Nephron (organoid): ENCODE data around the gene IDE.
A peak's percentile ranks its signal among the peaks of the same experiment; 100 is the strongest.

Experiments used
- H3K27ac Mint-ChIP-seq, 3 experiments: 2 replicates each; pipeline ENCODE4 v1.8.0; 2020; ENCODE audit warnings: mixed read lengths in 3 of 3, mild to moderate bottlenecking in 2 of 3, moderate library complexity in 1 of 3
- H3K27me3 Mint-ChIP-seq: 2 replicates; pipeline ENCODE4 v1.8.0; 2021; ENCODE audit warnings: low read depth, mild to moderate bottlenecking, moderate library complexity, mixed read lengths
- H3K36me3 Mint-ChIP-seq: 2 replicates; pipeline ENCODE4 v1.8.0; 2020; ENCODE audit warnings: low read depth, mixed read lengths
- H3K4me1 Mint-ChIP-seq: 2 replicates; pipeline ENCODE4 v1.8.0; 2020; ENCODE audit warnings: mixed read lengths
- H3K4me3 Mint-ChIP-seq, 3 experiments: 2 replicates each; pipeline ENCODE4 v1.8.0; 2020; ENCODE audit warnings: mild to moderate bottlenecking in 3 of 3, mixed read lengths in 3 of 3, moderate library complexity in 2 of 3
- H3K9me3 Mint-ChIP-seq: 2 replicates; pipeline ENCODE4 v1.8.0; 2020; ENCODE audit warnings: mixed read lengths
- TF ChIP-seq, protein P1 (sequence below), 3 experiments: fragments of 200-600 bp; sonication (generic); IDR thresholded peaks; one replicate each; pipeline ENCODE4 v1.5.0; 2021; ENCODE audit warnings: antibody characterized with exemption in 3 of 3; ENCODE audit not compliant: unreplicated experiment in 3 of 3

Gene IDE

DNA sequence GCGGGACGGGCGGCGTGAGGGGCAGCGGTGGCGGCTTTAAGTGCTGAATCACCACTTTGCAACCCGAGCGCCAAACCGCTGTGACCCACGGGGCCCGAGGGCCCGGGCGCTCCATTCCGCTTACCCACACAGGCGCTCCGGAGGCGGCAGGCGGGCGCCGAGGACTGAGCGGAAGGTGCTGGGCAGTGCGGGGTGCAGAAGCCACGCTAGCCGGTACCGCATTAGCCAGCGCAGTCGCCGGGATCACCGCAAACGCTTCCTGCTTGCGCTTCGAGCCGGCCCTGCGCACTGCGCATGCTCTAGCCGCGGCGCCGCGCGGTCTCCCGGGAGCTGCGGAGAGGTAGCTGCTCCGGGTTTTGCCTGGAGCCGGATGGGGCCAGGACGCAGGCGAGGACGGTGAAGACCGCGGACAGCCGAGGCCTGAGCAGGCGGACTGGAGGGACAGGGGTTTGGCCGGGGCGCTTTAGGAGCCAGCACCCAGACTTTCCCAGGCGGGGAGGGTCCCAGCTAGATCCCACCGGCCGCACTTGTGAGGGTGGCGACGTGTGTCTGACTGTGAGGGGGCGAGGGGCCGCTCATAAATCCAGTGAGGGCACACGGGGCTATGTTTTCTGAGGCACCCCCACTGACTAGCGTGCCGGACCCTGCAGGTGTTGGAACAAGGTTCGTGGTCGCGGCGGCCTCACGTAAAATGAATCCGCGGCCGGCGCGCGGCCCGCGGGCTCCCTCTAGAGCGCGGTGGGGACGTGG, at the start of gene IDE:
TSS of gene IDE (minus strand) at position 296 of the 750 bp plus-strand sequence. CDS start at position 222, 74 bp downstream.
- Mint-ChIP-seq H3K9me3 (no peaks in the 10 kb centered on the region), H3K27ac (peak within 1 kb of the TSS; percentile 89 to 96 (median 96)), H3K4me1 (peaks cover 24% of the 10 kb centered on the region), H3K36me3 (peaks cover 4% of the 10 kb centered on the region), H3K27me3 (no peaks in the 10 kb centered on the region), H3K4me3 (peak within 1 kb of the TSS; percentile 76 to 89 (median 79))
- TF ChIP-seq, protein P1, sequence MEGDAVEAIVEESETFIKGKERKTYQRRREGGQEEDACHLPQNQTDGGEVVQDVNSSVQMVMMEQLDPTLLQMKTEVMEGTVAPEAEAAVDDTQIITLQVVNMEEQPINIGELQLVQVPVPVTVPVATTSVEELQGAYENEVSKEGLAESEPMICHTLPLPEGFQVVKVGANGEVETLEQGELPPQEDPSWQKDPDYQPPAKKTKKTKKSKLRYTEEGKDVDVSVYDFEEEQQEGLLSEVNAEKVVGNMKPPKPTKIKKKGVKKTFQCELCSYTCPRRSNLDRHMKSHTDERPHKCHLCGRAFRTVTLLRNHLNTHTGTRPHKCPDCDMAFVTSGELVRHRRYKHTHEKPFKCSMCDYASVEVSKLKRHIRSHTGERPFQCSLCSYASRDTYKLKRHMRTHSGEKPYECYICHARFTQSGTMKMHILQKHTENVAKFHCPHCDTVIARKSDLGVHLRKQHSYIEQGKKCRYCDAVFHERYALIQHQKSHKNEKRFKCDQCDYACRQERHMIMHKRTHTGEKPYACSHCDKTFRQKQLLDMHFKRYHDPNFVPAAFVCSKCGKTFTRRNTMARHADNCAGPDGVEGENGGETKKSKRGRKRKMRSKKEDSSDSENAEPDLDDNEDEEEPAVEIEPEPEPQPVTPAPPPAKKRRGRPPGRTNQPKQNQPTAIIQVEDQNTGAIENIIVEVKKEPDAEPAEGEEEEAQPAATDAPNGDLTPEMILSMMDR (IDR thresholded peaks at IDR 0.05; ENCODE audit: unreplicated experiment in 3 of 3): peak; percentile 75 to 85 (median 80)

DNA sequence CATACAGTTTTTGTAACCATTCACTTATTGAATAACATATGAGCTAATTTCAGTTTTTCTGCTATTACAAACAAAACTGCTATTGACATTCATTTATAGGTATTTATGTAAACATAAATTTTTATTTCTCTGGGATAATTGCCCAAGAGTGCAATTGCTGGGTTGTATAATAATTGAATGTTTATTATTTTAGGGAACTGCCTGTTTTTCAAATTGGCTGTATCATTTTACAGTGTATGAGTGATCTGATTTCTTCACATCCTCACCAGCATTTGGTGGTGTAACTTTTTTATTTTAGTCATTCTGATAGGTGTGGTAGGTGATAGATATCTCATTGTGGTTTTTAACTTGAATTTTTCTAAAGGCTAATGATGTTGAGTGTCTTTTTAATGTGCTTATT, 45.5 kb upstream of the IDE start:
- TF ChIP-seq, protein P1 (IDR thresholded peaks at IDR 0.05; ENCODE audit: unreplicated experiment in 3 of 3): no peak
- Mint-ChIP-seq H3K9me3 (no peaks in the 10 kb centered on the region), H3K27me3 (no peaks in the 10 kb centered on the region), H3K4me3 (no peak overlapping the region), H3K27ac (no peak overlapping the region), H3K36me3 (peaks cover 64% of the 10 kb centered on the region), H3K4me1 (no peaks in the 10 kb centered on the region)

DNA sequence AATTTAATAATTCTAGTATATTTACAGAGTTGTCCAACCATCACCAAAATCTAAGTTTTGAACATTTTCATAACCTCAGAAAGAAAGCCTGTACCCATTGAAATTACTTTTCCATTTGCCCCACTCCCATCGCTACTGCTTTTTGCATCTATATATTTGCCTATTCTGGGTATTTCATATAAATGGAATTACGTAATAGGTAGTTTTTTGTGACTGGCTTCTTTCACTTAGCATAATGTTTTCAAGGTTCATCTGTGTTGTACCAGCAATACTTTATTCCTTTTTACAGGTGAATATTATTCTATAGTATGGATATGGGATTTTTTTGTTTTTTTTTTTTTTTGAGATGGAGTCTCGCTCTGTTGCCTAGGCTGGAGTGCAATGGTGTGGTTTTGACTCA, 41.6 kb upstream of the IDE start:
- TF ChIP-seq, protein P1 (IDR thresholded peaks at IDR 0.05; ENCODE audit: unreplicated experiment in 3 of 3): no peak
- no peaks in the 10 kb centered on the region for H3K9me3 Mint-ChIP-seq
- no peak overlapping the region for H3K27ac Mint-ChIP-seq
- no peaks in the 10 kb centered on the region for H3K27me3 Mint-ChIP-seq
- no peak overlapping the region for H3K4me3 Mint-ChIP-seq
- peaks cover 55% of the 10 kb centered on the region for H3K36me3 Mint-ChIP-seq
- H3K4me1 Mint-ChIP-seq: no peaks in the 10 kb centered on the region

DNA sequence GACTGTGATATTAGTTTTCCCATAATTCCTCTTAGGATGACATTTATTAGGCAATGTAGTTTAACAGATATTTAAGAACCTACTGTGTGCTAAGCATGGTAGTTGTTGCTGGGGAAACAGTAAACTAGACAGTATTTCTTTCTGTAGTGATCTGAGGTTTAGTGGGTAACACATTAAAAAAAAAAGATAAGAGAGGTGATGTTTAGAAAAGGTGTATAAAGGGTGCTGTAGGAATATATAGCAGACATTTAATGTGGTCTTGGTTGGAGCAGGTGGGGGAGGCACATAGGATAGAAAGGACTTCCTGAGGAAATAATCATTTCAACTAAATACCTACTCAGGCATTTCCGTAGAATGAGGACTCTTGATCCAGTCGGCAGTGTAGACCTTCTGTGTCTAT, 30.9 kb upstream of the IDE start:
- H3K36me3 Mint-ChIP-seq: peaks cover 42% of the 10 kb centered on the region
- H3K9me3 Mint-ChIP-seq: peaks cover 9% of the 10 kb centered on the region
- H3K27me3 Mint-ChIP-seq: no peaks in the 10 kb centered on the region
- no peaks in the 10 kb centered on the region for H3K4me1 Mint-ChIP-seq
- H3K4me3 Mint-ChIP-seq: no peak overlapping the region
- TF ChIP-seq, protein P1 (IDR thresholded peaks at IDR 0.05; ENCODE audit: unreplicated experiment in 3 of 3): no peak
- H3K27ac Mint-ChIP-seq: no peak overlapping the region

DNA sequence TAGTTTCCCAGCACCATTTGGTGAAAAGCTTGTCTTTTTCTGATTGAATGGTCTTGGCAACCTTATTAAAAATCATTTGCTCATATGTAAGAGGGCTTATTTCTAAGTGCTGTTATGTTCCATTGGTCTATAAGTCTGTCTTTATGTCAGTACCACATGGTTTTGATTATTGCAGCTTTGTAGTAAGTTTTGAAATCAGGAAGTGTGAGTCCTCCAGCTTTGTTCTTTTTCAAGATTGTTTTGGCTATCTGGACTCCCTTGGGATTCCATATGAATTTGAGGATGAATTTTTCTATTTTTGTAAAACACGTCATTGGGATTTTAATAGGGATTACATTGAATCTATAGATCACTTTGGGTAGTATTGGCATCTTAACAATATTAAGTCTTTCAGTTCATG, 24.4 kb upstream of the IDE start:
- Mint-ChIP-seq H3K27ac (no peak overlapping the region), H3K4me1 (peaks cover 6% of the 10 kb centered on the region), H3K27me3 (no peaks in the 10 kb centered on the region), H3K36me3 (peaks cover 21% of the 10 kb centered on the region), H3K4me3 (no peak overlapping the region), H3K9me3 (peaks cover 11% of the 10 kb centered on the region)
- TF ChIP-seq, protein P1 (IDR thresholded peaks at IDR 0.05; ENCODE audit: unreplicated experiment in 3 of 3): no peak

DNA sequence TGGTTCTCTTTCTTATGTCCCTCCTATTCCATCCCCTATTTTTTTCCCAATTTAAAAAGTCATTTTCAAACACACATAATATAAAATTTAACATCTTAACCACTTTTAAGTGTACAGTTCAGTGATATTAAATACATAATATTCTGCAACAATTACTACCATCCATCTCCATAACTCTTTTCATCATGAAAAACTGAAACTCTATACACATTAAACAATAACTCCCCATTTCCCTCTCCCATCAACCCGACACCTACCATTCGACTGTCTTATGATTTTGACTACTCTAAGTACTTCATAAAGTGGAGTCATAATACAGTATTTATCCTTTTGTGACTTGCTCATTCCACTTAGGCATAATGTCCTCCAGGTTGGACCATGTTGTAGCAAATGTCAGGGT, 21.6 kb upstream of the IDE start:
- Mint-ChIP-seq H3K27ac (peak overlapping the region in 2 of 3 experiments; percentile 5 to 11), H3K9me3 (peaks cover 2% of the 10 kb centered on the region), H3K4me1 (peaks cover 25% of the 10 kb centered on the region), H3K27me3 (no peaks in the 10 kb centered on the region), H3K36me3 (peaks cover 10% of the 10 kb centered on the region), H3K4me3 (peak overlapping the region; percentile 71 to 97 (median 94))
- TF ChIP-seq, protein P1 (IDR thresholded peaks at IDR 0.05; ENCODE audit: unreplicated experiment in 3 of 3): no peak
